Muscle of arm (tissue), 12 donors: ENCODE measurements around the gene MST1. TPM values are rescaled to one million over a fixed set of nuclear protein-coding genes. Genes with fewer than 3 reads are reported as not detected.

ENCODE experiments used
- DNase-seq: peaks from one replicate; pipeline ENCODE4 v3.0.0-alpha.2; 2013
- polyA plus RNA-seq, 12 donors: library from polyadenylated mRNA; unstranded; fragments of 120-200 nt; gene quantifications; one replicate each; pipeline ENCODE4 v1.2.1, GENCODE V29; 2013; ENCODE audit not compliant: insufficient read length in 12 of 12

Gene MST1
- polyA plus RNA-seq, 12 donors = 3.8 to 63.5 (median 10.4) TPM; not detected in 1

- no peak for DNase-seq
These were observed 29.6 kb upstream of the MST1 start for GRCh38 chr3:49718858-49719213.

DNA sequence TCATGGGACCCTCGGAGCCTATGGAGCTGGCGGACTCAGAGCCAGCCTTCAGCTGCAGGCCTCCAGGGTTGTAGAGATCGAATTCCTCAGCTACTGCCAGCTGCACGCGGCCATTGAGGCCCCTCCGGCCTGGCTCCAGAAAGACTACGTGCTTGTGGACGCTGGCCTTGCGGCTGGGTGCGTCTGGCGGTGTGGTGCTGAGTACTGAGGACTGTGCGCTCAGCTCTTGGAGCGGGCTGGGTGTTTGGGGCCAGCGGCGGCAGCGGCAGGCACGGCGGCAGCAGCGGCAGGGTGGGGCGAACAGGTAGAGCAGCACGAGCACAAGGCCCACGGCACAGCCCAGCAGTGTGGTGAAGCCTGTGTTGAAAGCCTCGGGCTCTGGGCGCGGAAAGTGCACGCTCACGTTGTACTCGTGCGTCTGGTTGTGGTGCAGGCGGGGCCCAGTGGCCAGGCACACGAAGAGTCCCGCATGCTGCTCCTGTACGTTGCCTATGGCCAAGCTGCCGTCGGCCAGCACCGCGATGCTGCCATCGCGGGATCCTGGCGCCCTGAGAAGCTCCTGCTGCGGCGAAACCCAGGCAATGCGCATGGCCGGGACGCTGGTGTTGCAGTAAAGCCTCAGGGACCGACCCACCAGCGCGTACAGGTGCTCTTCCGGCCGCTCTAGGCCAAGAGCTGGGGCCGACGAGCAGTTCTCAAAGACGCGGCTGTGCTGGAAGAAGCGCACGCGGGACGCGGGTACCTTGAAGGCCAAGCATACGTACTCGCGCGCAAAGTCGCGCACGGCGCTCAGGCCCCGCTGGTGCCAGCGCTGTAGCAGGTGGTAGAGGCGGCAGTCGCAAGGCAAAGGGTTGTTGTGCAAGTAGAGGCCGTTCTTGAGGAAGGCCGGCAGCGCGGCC is 28.9 kb upstream of the MST1 start:
- DNase-seq = no peak

DNA sequence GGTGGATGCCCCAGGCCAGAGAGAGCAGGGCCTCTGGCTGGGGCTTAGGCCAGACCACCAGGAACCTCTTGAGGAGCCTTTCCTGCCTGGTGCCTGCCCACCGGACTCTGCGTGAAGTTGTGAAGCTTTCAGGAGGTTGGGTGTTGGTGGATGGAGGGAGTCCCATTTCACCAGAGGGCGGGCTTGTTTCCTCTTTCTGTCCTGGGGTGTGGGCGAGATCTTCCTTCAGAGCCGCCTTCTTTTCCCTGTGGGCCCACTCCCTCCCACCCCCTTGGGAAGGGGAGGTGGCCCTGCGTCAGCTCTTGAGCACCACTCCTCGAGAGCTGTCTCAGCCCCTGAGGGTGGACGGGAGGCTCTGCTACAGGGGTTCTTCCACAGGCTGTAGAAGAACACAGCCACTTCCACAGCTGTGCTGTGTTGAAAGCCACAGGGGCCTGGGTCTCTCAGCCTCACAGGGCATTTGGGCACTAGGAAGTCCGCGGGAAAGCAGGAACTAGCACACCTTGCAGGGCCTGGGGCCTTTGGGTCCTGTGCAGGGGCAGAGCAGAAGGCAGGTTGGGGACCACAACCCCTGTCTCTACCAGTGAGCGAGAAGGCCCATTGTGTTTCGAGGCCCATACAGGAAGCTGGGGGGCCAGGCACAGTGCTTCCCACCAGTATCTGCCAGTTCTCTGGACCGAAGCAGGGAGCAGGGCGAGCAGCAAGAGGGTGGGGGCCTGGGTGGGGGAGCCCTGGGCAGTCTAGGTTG is 28.1 kb upstream of the MST1 start:
- no peak for DNase-seq

DNA sequence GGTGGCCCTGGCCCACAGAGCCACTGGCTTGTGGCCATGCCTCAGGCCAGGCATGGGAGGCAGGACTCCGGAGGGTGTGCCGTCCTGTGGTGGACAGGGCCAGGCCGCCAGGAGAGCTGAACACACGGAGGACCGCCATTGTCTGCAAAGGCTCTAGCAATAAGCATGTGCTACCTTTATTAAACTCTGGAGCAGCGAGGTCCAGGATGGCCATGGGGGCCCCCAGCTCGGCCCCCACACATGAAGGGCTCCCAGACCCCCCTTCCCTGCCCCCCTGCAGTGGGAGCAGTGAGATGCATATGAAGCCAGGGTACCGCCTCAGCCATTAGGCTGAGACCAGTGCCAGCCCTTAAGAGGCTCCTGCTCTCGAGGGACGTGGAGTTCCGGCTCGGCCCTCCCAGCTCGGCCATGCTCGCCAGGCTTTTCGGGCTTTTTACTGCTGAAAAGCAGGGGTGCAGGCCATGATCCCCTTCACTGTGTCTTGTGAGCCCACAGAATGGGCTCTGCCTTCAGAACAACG is 27.5 kb upstream of the MST1 start:
- no peak for DNase-seq

DNA sequence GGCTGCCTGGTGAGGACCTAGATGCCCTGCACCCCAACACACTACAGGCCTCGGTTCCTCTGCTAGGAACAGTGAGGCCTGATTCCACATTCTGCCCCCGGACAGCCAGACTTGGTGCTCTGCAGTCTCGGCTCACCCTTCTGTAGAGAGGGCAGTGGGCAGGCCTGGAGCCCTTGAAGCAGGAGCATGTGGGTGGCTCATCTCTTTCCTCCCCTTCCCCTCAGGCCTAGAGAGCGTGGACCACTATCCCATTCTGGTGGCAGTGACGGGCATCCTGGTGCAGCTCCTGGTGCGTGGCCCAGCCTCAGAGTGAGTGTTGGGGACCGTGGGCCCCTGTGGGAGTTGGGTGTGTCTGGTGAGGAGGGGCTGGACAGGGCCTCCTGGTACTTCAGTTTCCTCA is 26.9 kb upstream of the MST1 start:
- no peak for DNase-seq

- DNase-seq = no peak
These were observed 26.4 kb upstream of the MST1 start for GRCh38 chr3:49715611-49716121.

DNA sequence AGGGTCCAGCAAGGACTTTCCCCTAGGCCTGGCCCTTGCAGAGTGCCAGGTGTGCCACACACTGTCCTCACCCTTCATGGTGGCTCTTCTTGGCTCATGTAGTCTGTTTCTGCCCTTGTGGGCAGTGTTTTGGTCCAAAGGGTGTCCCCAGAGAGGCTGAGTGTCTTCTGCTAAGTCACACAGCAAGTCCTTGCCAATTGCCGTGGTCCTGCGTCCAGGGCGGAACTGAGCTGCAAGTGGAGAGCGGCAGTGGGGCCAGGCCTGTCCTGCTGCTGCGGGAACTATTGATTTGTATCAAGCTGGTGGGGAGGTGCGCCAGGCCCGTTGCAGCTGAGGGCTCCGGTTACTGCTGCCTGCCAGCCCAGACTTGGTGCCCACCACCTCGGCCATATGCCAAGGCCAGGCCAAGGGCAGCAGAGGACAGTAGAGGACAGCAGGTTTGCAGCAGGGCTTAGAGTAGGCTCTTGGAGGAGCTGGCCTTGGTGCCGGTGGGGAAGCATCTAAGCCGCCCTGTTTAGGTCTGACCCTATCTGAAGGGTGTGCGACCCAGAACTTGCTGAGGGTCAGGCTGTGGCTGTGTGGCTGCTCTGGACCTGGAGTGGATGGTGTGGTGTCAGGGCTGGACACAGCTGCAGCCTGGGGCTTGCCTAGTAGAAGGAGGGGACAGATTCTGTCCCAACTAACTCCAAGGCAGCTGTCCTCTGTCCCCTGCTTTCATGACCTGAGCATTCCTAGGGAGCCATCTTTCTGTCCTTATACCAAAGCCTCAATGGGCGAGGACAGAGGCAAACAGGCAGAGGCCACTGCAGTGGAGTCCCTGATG is 25.7 kb upstream of the MST1 start:
- DNase-seq = no peak

- DNase-seq = no peak
These were observed 24.2 kb upstream of the MST1 start for GRCh38 chr3:49713336-49714105.

- DNase-seq = no peak
These were observed 23.5 kb upstream of the MST1 start for GRCh38 chr3:49712631-49713317.

DNA sequence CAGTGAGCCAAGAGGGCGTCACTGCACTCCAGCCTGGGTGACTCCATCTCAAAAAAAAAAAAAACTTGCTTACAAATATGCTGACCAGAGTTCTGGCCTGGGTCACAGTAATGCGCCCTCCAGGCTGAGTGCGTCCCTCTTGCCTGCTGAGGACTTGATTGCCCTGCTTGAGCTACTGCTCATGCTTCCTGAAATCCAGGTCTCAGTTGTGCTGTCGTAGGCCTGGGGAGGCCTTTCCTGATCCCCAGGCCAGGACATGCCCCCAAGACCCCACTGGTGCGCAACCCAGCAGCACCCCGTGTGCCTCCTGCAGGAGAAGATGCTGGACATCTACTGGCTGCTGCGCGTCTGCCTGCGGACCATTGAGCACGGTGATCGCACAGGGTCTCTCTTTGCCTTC is 22.9 kb upstream of the MST1 start:
- DNase-seq = no peak

DNA sequence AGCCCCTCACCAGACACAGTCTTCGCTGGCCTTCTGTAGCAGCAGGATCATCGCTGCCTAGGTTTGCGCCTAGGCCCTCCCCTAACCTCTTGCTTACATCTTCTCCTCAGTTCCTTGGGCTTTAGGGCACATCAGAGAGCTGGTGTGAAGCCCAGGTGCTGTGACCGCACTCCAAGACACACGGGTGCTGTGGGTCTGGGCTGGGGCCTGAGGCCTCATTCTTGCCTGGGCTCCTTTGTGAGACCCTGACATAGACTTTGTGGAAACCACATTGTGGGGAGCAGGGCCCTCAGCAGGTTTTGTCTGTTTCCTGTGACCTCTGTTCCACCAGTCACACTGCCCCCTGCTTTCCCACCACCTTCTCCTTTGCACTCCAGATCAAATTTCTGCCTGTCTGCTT is 22.2 kb upstream of the MST1 start:
- no peak for DNase-seq

- DNase-seq = no peak
These were observed 20.6 kb upstream of the MST1 start for GRCh38 chr3:49709852-49710251.

GRCh38 chr3:49707113-49707480 is 17.8 kb upstream of the MST1 start:
- no peak for DNase-seq

DNA sequence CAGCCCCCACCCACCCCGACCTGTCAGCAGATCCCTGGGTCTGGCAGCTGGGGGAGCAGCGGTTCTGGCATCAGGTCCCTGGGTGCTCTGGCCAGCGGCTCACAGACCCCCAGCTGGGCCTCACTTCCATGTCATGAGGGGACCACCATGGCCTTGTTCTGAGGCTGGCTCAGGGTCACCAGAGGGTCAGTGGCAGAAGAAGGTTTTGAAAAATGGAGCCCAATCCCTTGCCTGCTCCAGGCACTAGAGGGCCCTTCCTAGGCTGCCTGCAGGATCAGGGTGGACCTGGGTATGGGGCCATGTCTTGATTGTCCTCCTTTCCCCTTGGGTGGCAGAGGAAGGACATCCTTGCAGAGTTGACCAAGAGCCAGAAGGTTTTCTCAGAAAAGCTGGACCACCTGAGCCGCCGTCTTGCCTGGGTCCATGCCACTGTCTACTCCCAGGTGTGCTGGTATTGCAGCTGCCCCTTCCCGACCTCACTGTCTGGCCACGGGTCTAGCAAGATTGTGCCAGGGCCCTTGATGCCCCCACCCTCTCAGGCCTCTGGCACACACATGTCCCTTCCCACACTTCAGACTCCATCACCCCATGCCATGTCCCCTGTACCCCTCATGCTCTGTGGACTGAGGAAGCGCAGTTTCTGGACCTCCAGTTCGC is 17.3 kb upstream of the MST1 start:
- no peak for DNase-seq

GRCh38 chr3:49705390-49705960 is 16.2 kb upstream of the MST1 start:
- DNase-seq = no peak

GRCh38 chr3:49704629-49705028 is 15.4 kb upstream of the MST1 start:
- DNase-seq = no peak

GRCh38 chr3:49703956-49704355 is 14.7 kb upstream of the MST1 start:
- DNase-seq = no peak

GRCh38 chr3:49703443-49703927 is 14.2 kb upstream of the MST1 start:
- DNase-seq = no peak

GRCh38 chr3:49702672-49703071 is 13.4 kb upstream of the MST1 start:
- DNase-seq = no peak
